ENCODE results near the gene SLCO1B1.

DNA sequence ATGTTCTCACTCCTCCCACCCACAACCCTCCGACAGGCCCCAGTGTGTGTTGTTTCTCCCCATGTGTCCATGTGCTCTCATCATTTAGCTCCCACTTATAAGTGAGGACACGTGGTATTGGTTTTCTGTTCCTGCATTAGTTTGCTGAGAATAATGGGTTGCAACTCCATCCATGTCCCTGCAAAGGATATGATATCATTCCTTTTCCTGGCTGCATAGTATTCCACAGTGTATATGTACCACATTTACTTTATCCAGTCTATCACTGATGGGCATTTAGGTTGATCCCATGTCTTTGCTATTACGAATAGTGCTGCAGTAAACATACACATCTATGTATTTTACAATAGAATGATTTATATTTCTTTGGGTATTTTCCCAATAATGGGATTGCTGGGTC, 126.2 kb downstream of the SLCO1B1 start:
- no peak for TF ChIP-seq POLR2A (IDR thresholded peaks at IDR 0.05; ENCODE audit: borderline replicate concordance, extremely low read depth, insufficient read depth, insufficient read length)
- TF ChIP-seq, protein P1, sequence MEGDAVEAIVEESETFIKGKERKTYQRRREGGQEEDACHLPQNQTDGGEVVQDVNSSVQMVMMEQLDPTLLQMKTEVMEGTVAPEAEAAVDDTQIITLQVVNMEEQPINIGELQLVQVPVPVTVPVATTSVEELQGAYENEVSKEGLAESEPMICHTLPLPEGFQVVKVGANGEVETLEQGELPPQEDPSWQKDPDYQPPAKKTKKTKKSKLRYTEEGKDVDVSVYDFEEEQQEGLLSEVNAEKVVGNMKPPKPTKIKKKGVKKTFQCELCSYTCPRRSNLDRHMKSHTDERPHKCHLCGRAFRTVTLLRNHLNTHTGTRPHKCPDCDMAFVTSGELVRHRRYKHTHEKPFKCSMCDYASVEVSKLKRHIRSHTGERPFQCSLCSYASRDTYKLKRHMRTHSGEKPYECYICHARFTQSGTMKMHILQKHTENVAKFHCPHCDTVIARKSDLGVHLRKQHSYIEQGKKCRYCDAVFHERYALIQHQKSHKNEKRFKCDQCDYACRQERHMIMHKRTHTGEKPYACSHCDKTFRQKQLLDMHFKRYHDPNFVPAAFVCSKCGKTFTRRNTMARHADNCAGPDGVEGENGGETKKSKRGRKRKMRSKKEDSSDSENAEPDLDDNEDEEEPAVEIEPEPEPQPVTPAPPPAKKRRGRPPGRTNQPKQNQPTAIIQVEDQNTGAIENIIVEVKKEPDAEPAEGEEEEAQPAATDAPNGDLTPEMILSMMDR (IDR thresholded peaks at IDR 0.05 in 2 of 3, conservative IDR thresholded peaks at IDR 0.05 in 1 of 3; ENCODE audit: borderline replicate concordance in 1 of 3, insufficient read depth in 1 of 3, low read depth in 2 of 3, low read length in 2 of 3) = no peak
